ENCODE data around the gene SLC51B. TPM values are rescaled to one million over a fixed set of nuclear protein-coding genes. Genes with fewer than 3 reads are reported as not detected.

Gene SLC51B
- polyA plus RNA-seq, 3 donors = not detected

GRCh38 chr15:65048241-65048640 is 3.1 kb downstream of the SLC51B start:
- no peaks in the 10 kb centered on the region for H3K27me3 ChIP-seq (ENCODE audit: control insufficient read depth in 2 of 2, insufficient read depth in 2 of 2, low read length in 2 of 2)
- Mint-ChIP-seq H3K36me3 (no peaks in the 10 kb centered on the region), H3K4me3 (no peak overlapping the region), H3K27ac (no peak overlapping the region), H3K27me3 (ENCODE audit: low read depth in 3 of 3) (peaks cover 6 to 18% (median 8%) of the 10 kb centered on the region in 3 donors), H3K9me3 (peaks cover 0 to 3% (median 0%) of the 10 kb centered on the region in 7 donors), H3K4me1 (peaks cover 16% of the 10 kb centered on the region)
- no peak overlapping the region for H3K27ac ChIP-seq (ENCODE audit: low read depth in 1 of 2, low read length in 2 of 2)
- no peaks in the 10 kb centered on the region for H3K9me3 ChIP-seq (replicated peaks in 1 of 2; ENCODE audit: control insufficient read depth in 1 of 2, insufficient read depth in 1 of 2, low read length in 2 of 2)
- no CpG with 5 or more reads among the region's 2 CpGs for WGBS (ENCODE audit: insufficient coverage)
- no peaks in the 10 kb centered on the region for H3K36me3 ChIP-seq (replicated peaks in 1 of 2; ENCODE audit: control insufficient read depth in 1 of 2, insufficient read depth in 2 of 2, low read length in 2 of 2)
- H3K9ac ChIP-seq (ENCODE audit: insufficient read depth, low read length, poor library complexity, severe bottlenecking) = no peak overlapping the region
- intact Hi-C loops (cut with micrococcal nuclease) = no loop called here
- DNase-seq = no peak
- H3K79me2 ChIP-seq (ENCODE audit: insufficient read depth, low read length) = no peaks in the 10 kb centered on the region
- H3K4me2 ChIP-seq (replicated peaks; ENCODE audit: extremely low read depth, low read length, poor library complexity, severe bottlenecking) = no peak overlapping the region
- TF ChIP-seq CTCF (IDR thresholded peaks at IDR 0.05) = no peak
- no peak overlapping the region for H3K4me3 ChIP-seq (replicated peaks in 1 of 3; ENCODE audit: low read depth in 2 of 3, low read length in 3 of 3)
- peaks cover 10 to 16% of the 10 kb centered on the region in 2 donors for H3K4me1 ChIP-seq (ENCODE audit: control insufficient read depth in 1 of 2, insufficient read depth in 2 of 2, low read length in 2 of 2)
- no peaks in the 10 kb centered on the region for H4K20me1 ChIP-seq (ENCODE audit: insufficient read depth, low read length)
- H2AFZ ChIP-seq (ENCODE audit: insufficient read depth, low read depth, low read length, poor library complexity, severe bottlenecking) = no peak overlapping the region

- Histone ChIP-seq H3K36me3 (replicated peaks in 1 of 2; ENCODE audit: control insufficient read depth in 1 of 2, insufficient read depth in 2 of 2, low read length in 2 of 2) (no peaks in the 10 kb centered on the region), H3K27me3 (ENCODE audit: control insufficient read depth in 2 of 2, insufficient read depth in 2 of 2, low read length in 2 of 2) (no peaks in the 10 kb centered on the region), H3K9ac (ENCODE audit: insufficient read depth, low read length, poor library complexity, severe bottlenecking) (no peak overlapping the region), H3K4me1 (ENCODE audit: control insufficient read depth in 1 of 2, insufficient read depth in 2 of 2, low read length in 2 of 2) (peaks cover 10 to 16% of the 10 kb centered on the region in 2 donors), H3K9me3 (replicated peaks in 1 of 2; ENCODE audit: control insufficient read depth in 1 of 2, insufficient read depth in 1 of 2, low read length in 2 of 2) (no peaks in the 10 kb centered on the region), H3K4me3 (replicated peaks in 1 of 3; ENCODE audit: low read depth in 2 of 3, low read length in 3 of 3) (peak overlapping the region; percentile 4 to 70 (median 25)), H4K20me1 (ENCODE audit: insufficient read depth, low read length) (no peaks in the 10 kb centered on the region), H3K4me2 (replicated peaks; ENCODE audit: extremely low read depth, low read length, poor library complexity, severe bottlenecking) (peak overlapping the region; percentile 66), H3K79me2 (ENCODE audit: insufficient read depth, low read length) (no peaks in the 10 kb centered on the region), H2AFZ (ENCODE audit: insufficient read depth, low read depth, low read length, poor library complexity, severe bottlenecking) (peak overlapping the region; percentile 19), H3K27ac (ENCODE audit: low read depth in 1 of 2, low read length in 2 of 2) (no peak overlapping the region)
- Mint-ChIP-seq H3K4me1 (peaks cover 16% of the 10 kb centered on the region), H3K36me3 (no peaks in the 10 kb centered on the region), H3K9me3 (peaks cover 0 to 3% (median 0%) of the 10 kb centered on the region in 7 donors), H3K4me3 (peak overlapping the region; percentile 52 to 80), H3K27ac (peak overlapping the region in 3 of 7 donors; percentile 23 to 42 (median 36)), H3K27me3 (ENCODE audit: low read depth in 3 of 3) (peaks cover 6 to 18% (median 8%) of the 10 kb centered on the region in 3 donors)
- peak; percentile 84 to 93 (median 92) for DNase-seq
- no peak for TF ChIP-seq CTCF (IDR thresholded peaks at IDR 0.05)
- under 1% methylated on average over 15 of the region's 19 CpGs for WGBS (ENCODE audit: insufficient coverage)
- intact Hi-C loops (cut with micrococcal nuclease) = no loop called here
Measured at GRCh38 chr15:65049418-65049840, 4.2 kb downstream of the SLC51B start.
